Adipocyte (in vitro differentiated cells): ENCODE measurements around the gene TMEM141.
"Not testable (repeated sequence)": the region's sequence is repeated elsewhere in the genome, so short reads cannot be mapped to it uniquely, and the experiment has no call there.

Experiments used
- DNase-seq: peaks from one replicate; pipeline ENCODE4 v3.0.0-alpha.2; 2015; ENCODE audit warnings: low read depth
- H3K27me3 ChIP-seq: replicated peaks from 2 replicates; pipeline ENCODE4 v1.7.0; 2013; ENCODE audit warnings: mild to moderate bottlenecking, low read length, moderate library complexity; ENCODE audit not compliant: control insufficient read depth, insufficient read depth
- H3K36me3 ChIP-seq: 2 replicates; pipeline ENCODE4 v1.7.0; 2013; ENCODE audit warnings: low read length, mild to moderate bottlenecking, moderate library complexity; ENCODE audit not compliant: control insufficient read depth, insufficient read depth, severe bottlenecking
- H3K4me1 ChIP-seq: 2 replicates; pipeline ENCODE4 v1.7.0; 2013; ENCODE audit warnings: mild to moderate bottlenecking, low read length, moderate library complexity; ENCODE audit not compliant: control insufficient read depth, insufficient read depth
- H3K4me3 ChIP-seq: 2 replicates; pipeline ENCODE4 v1.7.0; 2013; ENCODE audit warnings: mild to moderate bottlenecking, low read length, moderate library complexity
- H3K9ac ChIP-seq: 2 replicates; pipeline ENCODE4 v1.7.0; 2013; ENCODE audit warnings: mild to moderate bottlenecking, low read length, moderate library complexity
- H3K9me3 ChIP-seq: 2 replicates; pipeline ENCODE4 v1.7.0; 2013; ENCODE audit warnings: mild to moderate bottlenecking, low read length, moderate library complexity; ENCODE audit not compliant: control insufficient read depth

TMEM141 gene

DNA sequence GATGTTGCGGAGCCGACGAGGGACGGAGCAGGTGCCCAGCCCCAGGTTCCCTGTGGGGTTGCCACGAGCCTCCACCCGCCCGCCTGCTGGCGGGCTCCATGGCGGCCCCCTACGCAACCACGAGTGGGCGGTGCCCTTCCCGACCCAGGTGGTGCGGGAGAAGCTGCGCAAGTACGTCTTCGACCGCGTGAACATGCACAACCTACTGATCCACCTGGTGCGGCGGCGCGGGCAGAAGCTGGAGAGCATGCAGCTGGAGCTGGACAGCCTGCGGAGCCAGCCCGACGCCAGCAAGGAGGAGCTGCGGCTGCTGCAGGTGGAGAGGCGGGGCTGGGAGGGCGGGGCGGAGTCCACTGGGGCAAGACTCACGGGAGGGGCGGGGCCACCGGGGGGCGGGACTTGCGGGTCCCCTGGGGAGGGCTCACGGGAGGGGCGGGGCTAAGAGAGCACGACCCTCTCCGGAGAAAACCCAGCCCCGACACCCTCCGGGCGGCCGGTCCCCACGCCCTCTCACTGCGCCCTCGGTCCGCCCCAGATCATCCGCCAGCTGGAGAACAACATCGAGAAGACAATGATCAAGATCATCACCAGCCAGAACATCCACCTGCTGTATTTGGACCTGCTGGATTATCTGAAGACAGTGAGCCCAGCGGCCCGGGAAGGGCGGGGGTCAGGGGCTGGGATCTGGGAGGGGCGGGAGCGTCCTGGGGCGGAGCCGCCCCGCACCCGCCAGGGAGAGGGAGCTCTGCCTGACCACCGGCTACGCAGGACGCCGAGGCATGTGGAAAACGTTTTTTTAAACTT lies 8.9 kb downstream of the TMEM141 start:
- no peaks in the 10 kb centered on the region for H3K36me3 ChIP-seq
- H3K4me3 ChIP-seq, result no peak overlapping the region
- no peak overlapping the region for H3K9ac ChIP-seq
- H3K27me3 ChIP-seq, result peaks cover 18% of the 10 kb centered on the region
- H3K4me1 ChIP-seq, result peaks cover 21% of the 10 kb centered on the region
- no peaks in the 10 kb centered on the region for H3K9me3 ChIP-seq
- peak; percentile 74 for DNase-seq

DNA sequence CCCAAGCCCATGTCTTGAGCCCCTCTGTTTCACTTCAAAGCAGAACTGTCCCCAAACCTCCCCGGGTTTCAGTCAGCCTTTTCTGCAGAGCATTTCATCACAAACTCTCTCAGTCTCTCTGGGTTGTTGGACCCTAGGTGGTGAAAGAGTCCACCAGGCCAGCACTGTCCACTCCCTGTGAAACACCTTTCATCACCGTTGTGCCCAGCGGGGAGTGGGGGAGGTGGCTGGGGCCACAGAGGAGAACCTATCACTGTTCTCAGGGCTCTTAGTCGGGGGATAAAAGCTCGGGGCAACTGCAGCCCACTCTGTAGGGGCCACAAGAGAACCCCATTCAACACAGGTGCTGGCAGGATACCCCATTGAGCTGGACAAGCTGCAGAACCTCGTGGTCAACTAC lies 11.2 kb downstream of the TMEM141 start:
- Histone ChIP-seq H3K9me3 (no peaks in the 10 kb centered on the region), H3K4me3 (no peak overlapping the region), H3K9ac (no peak overlapping the region), H3K36me3 (peaks cover 6% of the 10 kb centered on the region), H3K4me1 (peaks cover 9% of the 10 kb centered on the region), H3K27me3 (peaks cover 18% of the 10 kb centered on the region)
- no peak for DNase-seq

DNA sequence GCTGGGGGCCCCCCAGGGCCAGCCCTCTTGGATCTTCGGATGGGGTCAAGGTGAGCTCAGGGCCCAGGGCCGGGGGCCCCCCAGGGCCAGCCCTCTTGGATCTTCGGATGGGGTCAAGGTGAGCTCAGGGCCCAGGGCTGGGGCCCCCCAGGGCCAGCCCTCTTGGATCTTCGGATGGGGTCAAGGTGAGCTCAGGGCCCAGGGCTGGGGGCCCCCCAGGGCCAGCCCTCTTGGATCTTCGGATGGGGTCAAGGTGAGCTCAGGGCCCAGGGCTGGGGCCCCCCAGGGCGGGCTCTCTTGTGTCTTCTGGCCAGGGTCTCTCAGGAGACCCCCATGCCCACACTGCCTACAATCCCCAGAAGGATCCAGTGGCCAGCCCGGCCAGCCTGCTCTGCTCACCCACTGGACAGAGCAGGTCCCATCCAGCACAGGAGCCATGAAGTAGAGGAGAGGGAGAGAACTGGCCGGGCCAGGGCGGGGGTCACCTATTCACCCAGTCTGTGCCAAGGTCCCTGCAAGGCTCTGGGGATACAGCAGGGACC lies 11.9 kb downstream of the TMEM141 start:
- H3K9me3 ChIP-seq, H3K4me1 ChIP-seq, H3K4me3 ChIP-seq, H3K9ac ChIP-seq, H3K36me3 ChIP-seq, DNase-seq: not testable (repeated sequence)
- peaks cover 18% of the 10 kb centered on the region for H3K27me3 ChIP-seq

DNA sequence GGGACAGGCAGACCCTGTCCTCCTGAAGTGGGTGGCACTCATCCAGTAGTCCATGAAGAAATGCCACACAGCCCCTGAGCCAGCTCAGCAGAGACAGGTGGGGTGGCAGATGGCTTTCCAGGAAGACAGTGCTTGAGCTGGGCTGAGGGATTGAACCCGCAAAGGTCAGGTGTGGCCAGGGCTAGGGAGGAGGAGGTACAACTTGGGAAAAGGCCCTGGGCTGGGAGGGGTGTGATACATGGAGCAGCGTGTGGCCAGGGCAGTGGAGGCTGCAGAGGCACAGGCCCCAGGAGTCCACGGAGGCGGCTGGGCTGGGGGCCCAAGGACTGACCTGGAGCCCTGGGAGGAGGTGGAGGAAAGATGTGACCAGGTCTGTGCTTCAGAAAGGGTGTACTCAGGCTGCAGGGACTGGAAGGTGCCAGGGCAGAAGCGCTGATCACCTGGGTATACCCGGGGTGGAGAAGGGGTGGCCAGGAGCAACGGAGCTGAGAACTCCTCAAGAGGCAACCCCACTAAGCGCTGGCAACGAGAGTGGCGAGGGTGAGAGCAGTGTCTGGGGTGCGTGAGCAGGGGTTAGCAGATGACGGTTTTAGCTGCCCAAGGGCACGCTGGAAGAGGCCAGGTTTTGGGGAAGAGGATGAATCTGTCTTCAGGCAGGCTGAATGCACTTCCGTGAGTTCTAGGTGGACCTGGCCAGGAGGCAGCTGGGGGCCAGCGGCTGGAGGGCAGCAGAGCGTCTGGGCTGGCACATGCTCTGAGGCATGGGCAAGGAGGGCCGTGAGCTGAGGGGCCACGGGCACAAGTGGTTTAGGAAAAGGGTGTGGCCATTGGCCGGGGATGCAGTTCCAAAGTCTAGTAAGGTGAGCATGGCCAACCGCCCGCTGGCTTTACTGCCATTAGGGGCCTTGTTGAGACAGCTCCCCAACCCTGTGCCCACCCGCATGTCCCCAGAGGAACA lies 12.7 kb downstream of the TMEM141 start:
- peaks cover 9% of the 10 kb centered on the region for H3K4me1 ChIP-seq
- H3K36me3 ChIP-seq, result peaks cover 6% of the 10 kb centered on the region
- H3K4me3 ChIP-seq, result no peak overlapping the region
- peaks cover 18% of the 10 kb centered on the region for H3K27me3 ChIP-seq
- H3K9ac ChIP-seq, result no peak overlapping the region
- no peak for DNase-seq
- H3K9me3 ChIP-seq, result no peaks in the 10 kb centered on the region

DNA sequence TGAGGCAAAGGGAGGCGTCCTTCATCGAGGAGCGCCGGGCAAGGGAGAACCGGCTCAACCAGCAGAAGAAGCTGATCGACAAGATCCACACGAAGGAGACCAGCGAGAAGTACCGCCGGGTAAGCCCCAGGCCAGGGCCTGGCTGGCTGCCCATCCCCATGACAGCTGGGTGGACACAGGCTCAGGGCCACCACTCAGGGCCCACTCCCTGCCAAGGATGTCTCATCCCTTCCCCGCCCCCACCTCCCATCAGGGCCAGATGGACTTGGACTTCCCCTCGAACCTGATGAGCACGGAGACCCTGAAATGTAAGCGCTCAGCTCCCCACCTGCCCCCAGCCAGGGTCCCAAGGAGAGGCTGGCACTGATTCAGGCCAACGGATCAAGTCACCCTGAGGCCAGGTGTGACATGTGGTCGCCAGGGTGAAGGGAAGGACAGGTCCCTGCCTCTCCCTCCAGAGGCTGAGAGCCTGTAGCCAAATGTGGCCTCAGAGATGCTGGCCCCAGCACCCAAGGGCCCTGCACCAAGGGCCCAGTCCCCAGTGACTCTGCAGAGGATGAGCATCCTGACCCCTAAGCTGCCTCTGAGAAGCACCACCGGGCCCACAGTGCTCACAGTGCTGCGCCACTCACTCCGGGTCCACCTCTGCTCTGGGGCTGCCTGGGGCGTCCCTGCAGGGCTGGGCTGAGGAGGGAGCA lies 13.5 kb downstream of the TMEM141 start:
- no peak for DNase-seq
- H3K4me1 ChIP-seq, result peaks cover 17% of the 10 kb centered on the region

DNA sequence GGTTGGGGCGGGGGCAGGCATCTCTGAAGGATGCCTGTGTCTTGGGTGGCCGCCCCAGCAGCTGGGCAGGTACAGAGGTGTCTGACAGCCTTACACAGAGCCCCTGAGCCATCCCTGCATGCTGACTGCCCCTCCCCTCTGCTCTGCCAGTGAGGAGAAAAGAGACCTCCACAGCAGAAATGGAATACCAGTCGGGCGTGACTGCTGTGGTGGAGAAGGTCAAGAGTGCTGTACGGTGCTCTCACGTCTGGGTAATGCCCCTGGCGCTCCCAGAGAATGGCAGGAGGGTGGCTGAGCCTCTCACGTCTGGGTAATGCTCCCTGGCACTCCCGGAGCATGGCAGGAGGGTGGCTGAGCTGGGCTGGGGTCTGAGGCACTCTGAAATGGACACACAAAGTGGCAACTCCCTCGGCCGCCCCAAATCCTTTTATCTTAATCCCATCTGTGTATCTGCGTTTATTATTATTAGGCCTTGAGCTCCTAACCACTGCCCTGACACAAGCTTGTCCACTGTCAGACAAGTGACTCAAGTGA lies 14.1 kb downstream of the TMEM141 start:
- Histone ChIP-seq H3K9ac (no peak overlapping the region), H3K4me1 (peaks cover 23% of the 10 kb centered on the region), H3K4me3 (no peak overlapping the region)

More for the DNA sequence above, 13.5 kb downstream of the TMEM141 start:
- no peak overlapping the region for H3K9ac ChIP-seq
- H3K4me3 ChIP-seq, result no peak overlapping the region
- peaks cover 18% of the 10 kb centered on the region for H3K27me3 ChIP-seq
- peaks cover 6% of the 10 kb centered on the region for H3K36me3 ChIP-seq
- H3K9me3 ChIP-seq, result no peaks in the 10 kb centered on the region

DNA sequence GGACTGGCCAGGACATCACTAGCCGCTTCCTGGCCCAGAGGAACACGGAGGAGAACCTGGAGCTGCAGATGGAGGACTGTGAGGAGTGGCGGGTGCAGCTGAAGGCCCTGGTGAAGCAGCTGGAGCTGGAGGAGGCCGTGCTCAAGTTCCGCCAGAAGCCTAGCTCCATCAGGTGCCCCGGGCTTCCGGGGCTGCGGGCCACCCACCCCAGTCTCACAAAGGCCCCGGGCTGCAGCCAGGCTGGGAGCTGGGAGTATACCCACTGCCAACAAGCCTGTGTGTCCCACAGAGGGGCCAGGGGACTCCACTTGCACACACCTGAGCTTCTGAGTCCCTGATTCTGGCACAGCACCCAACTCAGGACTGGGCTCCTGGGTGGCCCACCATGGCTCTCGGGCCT lies 14.9 kb downstream of the TMEM141 start:
- H3K9ac ChIP-seq, result no peak overlapping the region
- H3K4me1 ChIP-seq, result peaks cover 23% of the 10 kb centered on the region
- H3K36me3 ChIP-seq, result peaks cover 6% of the 10 kb centered on the region
- DNase-seq, result no peak
- H3K4me3 ChIP-seq, result no peak overlapping the region
- peaks cover 12% of the 10 kb centered on the region for H3K27me3 ChIP-seq
- H3K9me3 ChIP-seq, result no peaks in the 10 kb centered on the region

More for the DNA sequence above, 14.1 kb downstream of the TMEM141 start:
- H3K9me3 ChIP-seq, result no peaks in the 10 kb centered on the region
- H3K27me3 ChIP-seq, result peaks cover 18% of the 10 kb centered on the region
- H3K36me3 ChIP-seq, result peaks cover 6% of the 10 kb centered on the region
- no peak for DNase-seq

DNA sequence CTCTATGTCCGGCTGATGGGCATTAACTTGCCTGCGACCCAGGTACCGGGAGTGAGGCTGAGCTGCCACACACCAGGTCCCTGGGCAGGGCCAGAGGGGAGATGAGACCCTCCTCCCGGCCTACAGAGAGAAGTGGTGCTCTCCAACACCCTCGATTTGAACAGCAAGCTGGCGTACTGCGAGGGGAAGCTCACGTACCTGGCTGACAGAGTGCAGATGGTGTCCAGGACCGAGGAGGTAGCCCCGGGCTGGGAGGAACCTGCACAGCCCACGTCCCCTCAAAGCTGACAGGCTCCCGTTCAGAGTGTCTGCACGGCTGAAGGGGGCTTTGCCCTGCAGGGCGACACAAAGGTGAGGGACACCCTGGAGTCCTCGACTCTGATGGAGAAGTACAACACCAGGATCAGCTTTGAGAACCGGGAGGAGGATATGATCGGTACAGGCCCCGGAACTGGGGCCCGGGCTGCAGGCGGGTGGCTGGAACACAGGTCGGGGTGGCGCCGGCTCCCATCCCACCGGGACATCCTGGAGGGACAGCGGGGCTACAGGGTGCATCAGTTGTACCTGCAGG lies 15.6 kb downstream of the TMEM141 start:
- Histone ChIP-seq H3K4me3 (peak overlapping the region; percentile 88), H3K27me3 (peaks cover 9% of the 10 kb centered on the region), H3K9me3 (no peaks in the 10 kb centered on the region), H3K36me3 (peaks cover 6% of the 10 kb centered on the region), H3K9ac (peak overlapping the region; percentile 94), H3K4me1 (peaks cover 23% of the 10 kb centered on the region)
- DNase-seq, result no peak

DNA sequence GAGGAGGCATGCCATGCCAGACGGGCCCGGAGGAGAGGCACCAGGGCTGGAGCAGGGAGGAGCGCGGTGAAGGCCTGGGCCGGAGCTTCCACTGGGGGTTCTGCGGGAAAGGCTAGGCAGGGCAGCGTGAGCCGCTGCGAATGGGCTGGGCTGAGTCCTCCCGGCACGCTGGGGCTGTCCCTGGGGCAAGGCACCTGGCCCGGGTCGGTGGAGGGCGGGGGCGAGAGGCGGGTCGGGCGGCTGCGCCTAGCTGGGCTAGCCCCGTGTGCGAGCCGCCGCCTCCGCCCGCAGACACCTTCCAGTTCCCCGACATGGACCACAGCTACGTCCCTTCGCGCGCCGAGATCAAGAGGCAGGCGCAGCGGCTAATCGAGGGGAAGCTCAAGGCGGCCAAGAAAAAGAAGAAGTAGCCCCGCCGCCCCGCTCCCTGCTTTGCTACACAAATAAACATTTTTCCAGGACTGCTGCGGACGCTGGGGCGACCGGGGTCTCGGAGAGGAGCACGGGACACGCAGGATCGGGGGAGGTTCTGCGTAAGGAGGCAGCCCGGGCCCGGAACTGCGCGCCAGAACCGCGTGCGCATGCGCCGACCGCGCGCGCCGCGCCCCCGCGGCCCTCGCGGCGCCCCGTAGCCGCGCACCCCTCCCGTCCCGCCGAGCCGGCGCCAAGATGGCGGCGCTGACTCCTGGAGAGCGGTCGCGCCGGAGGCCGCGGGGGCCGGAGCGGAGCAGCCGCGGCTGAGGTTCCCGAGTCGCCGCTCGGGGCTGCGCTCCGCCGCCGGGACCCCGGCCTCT lies 16.3 kb downstream of the TMEM141 start, which contains the start of gene RABL6:
TSS of gene RABL6 (plus strand) at position 668 of the 794 bp plus-strand sequence. CDS start 249 bp downstream, outside the sequence.
- H3K9me3 ChIP-seq, result no peaks in the 10 kb centered on the region
- peaks cover 1% of the 10 kb centered on the region for H3K27me3 ChIP-seq
- peak; percentile 90 for DNase-seq
- peak within 1 kb of the TSS; percentile 94 for H3K9ac ChIP-seq
- peaks cover 7% of the 10 kb centered on the region for H3K36me3 ChIP-seq
- H3K4me3 ChIP-seq, result peak within 1 kb of the TSS; percentile 88
- H3K4me1 ChIP-seq, result peaks cover 23% of the 10 kb centered on the region
